MM.1S (cell line): Measurements from ENCODE around the gene SPAG16.

Experiments
- DNase-seq: peaks from one replicate; pipeline ENCODE4 v3.0.0-alpha.2; 2015
- H2AFZ ChIP-seq: fragments of 300-600 bp; sonication (generic); 2 replicates; pipeline ENCODE4 v1.6.0; 2016; ENCODE audit warnings: antibody characterized with exemption, low read length
- H3F3A ChIP-seq: fragments of 300-600 bp; sonication (generic); 2 replicates; pipeline ENCODE4 v1.6.1; 2016; ENCODE audit warnings: mild to moderate bottlenecking, antibody characterized with exemption, low read length, moderate library complexity, mixed read lengths; ENCODE audit not compliant: insufficient read depth
- H3K27ac ChIP-seq: fragments of 300-600 bp; sonication (generic); 2 replicates; pipeline ENCODE4 v1.5.1; 2016; ENCODE audit warnings: mild to moderate bottlenecking, low read length
- H3K27me3 ChIP-seq: fragments of 300-600 bp; sonication (generic); replicated peaks from 2 replicates; pipeline ENCODE4 v1.6.0; 2016; ENCODE audit warnings: low read length; ENCODE audit not compliant: insufficient read depth
- H3K36me3 ChIP-seq: fragments of 300-600 bp; sonication (generic); replicated peaks from 2 replicates; pipeline ENCODE4 v1.6.1; 2016; ENCODE audit warnings: mild to moderate bottlenecking, low read length, mixed read lengths; ENCODE audit not compliant: insufficient read depth
- H3K4me1 ChIP-seq: fragments of 300-600 bp; sonication (generic); 2 replicates; pipeline ENCODE4 v1.6.1; 2016; ENCODE audit warnings: low read length, mixed read lengths
- H3K4me2 ChIP-seq: fragments of 300-600 bp; sonication (generic); 2 replicates; pipeline ENCODE4 v1.6.0; 2016; ENCODE audit warnings: low read depth, low read length
- H3K4me3 ChIP-seq: fragments of 300-600 bp; sonication (generic); 2 replicates; pipeline ENCODE4 v1.5.1; 2016; ENCODE audit warnings: low read length, mixed read lengths
- H3K79me2 ChIP-seq: fragments of 300-600 bp; sonication (generic); 2 replicates; pipeline ENCODE4 v1.6.1; 2016; ENCODE audit warnings: mixed run types, low read length, mixed read lengths
- H3K9ac ChIP-seq: fragments of 300-600 bp; sonication (generic); 2 replicates; pipeline ENCODE4 v1.6.1; 2016; ENCODE audit warnings: low read length, mixed read lengths
- H3K9me2 ChIP-seq: fragments of 300-600 bp; sonication (generic); replicated peaks from 2 replicates; pipeline ENCODE4 v1.6.1; 2016; ENCODE audit warnings: mild to moderate bottlenecking, low read length, mixed read lengths; ENCODE audit not compliant: insufficient read depth
- H3K9me3 ChIP-seq: fragments of 300-600 bp; sonication (generic); replicated peaks from 2 replicates; pipeline ENCODE4 v1.6.1; 2016; ENCODE audit warnings: mild to moderate bottlenecking, low read length, mixed read lengths; ENCODE audit not compliant: insufficient read depth
- H4K20me1 ChIP-seq: fragments of 300-600 bp; sonication (generic); 2 replicates; pipeline ENCODE4 v1.6.1; 2016; ENCODE audit warnings: mild to moderate bottlenecking, low read length, moderate library complexity, mixed read lengths; ENCODE audit not compliant: insufficient read depth
- EZH2 ChIP-seq: fragments of 300-600 bp; sonication (generic); optimal IDR thresholded peaks from 2 replicates; pipeline ENCODE3; 2017; ENCODE audit warnings: low read depth, mild to moderate bottlenecking, antibody characterized with exemption, low read length, mixed read lengths
- EZH2phosphoT487 ChIP-seq: fragments of 300-600 bp; sonication (generic); IDR thresholded peaks from 2 replicates; pipeline ENCODE4 v1.6.1; 2018; ENCODE audit warnings: antibody characterized with exemption, low read length
- TF ChIP-seq, protein P1 (sequence below): fragments of 300-600 bp; sonication (generic); IDR thresholded peaks from 2 replicates; pipeline ENCODE4 v1.5.1; 2016; ENCODE audit warnings: antibody characterized with exemption, low read length, mixed read lengths

Gene SPAG16

DNA sequence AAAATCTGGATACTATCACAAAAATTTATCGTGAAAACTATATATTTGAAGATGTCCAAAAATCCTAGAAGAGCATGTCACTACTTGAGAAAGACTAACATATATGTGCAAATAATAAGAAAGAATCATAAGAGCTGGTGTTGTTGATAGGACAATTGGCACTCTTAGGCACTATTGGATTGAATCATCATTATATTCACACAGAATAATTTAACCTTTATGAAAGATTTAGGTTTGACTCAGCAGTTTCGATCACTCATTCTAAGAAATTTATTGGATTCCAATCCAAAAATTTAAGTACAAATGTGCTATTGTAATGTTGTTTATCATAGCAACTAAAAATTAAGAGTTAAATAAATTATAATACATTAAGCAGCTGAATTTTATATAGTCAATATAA is 503.6 kb downstream of the SPAG16 start:
- no peak overlapping the region for H3K4me3 ChIP-seq
- no peak overlapping the region for H3K27ac ChIP-seq
- H4K20me1 ChIP-seq: no peaks in the 10 kb centered on the region
- no peak overlapping the region for H3K4me2 ChIP-seq
- H2AFZ ChIP-seq: no peak overlapping the region
- no peaks in the 10 kb centered on the region for H3K9me2 ChIP-seq
- H3K27me3 ChIP-seq: no peaks in the 10 kb centered on the region
- no peaks in the 10 kb centered on the region for H3K36me3 ChIP-seq
- H3K9ac ChIP-seq: no peak overlapping the region
- H3K79me2 ChIP-seq: no peaks in the 10 kb centered on the region
- DNase-seq: no peak
- no peaks in the 10 kb centered on the region for H3F3A ChIP-seq
- no peaks in the 10 kb centered on the region for H3K4me1 ChIP-seq
- H3K9me3 ChIP-seq: no peaks in the 10 kb centered on the region
- TF ChIP-seq, protein P1, sequence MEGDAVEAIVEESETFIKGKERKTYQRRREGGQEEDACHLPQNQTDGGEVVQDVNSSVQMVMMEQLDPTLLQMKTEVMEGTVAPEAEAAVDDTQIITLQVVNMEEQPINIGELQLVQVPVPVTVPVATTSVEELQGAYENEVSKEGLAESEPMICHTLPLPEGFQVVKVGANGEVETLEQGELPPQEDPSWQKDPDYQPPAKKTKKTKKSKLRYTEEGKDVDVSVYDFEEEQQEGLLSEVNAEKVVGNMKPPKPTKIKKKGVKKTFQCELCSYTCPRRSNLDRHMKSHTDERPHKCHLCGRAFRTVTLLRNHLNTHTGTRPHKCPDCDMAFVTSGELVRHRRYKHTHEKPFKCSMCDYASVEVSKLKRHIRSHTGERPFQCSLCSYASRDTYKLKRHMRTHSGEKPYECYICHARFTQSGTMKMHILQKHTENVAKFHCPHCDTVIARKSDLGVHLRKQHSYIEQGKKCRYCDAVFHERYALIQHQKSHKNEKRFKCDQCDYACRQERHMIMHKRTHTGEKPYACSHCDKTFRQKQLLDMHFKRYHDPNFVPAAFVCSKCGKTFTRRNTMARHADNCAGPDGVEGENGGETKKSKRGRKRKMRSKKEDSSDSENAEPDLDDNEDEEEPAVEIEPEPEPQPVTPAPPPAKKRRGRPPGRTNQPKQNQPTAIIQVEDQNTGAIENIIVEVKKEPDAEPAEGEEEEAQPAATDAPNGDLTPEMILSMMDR: no peak
- TF ChIP-seq EZH2 (no peak), EZH2phosphoT487 (no peak)

GRCh38 chr2:213789940-213790339 is 505.7 kb downstream of the SPAG16 start:
- Histone ChIP-seq H3K79me2 (no peaks in the 10 kb centered on the region), H3K9ac (no peak overlapping the region), H3K4me3 (no peak overlapping the region), H4K20me1 (no peaks in the 10 kb centered on the region), H3K9me3 (no peaks in the 10 kb centered on the region), H3K4me1 (no peaks in the 10 kb centered on the region), H3K4me2 (no peak overlapping the region), H3K36me3 (no peaks in the 10 kb centered on the region), H3F3A (no peaks in the 10 kb centered on the region), H2AFZ (no peak overlapping the region), H3K27ac (no peak overlapping the region), H3K27me3 (no peaks in the 10 kb centered on the region), H3K9me2 (no peaks in the 10 kb centered on the region)
- no peak for DNase-seq
- TF ChIP-seq, protein P1: no peak
- no peak for TF ChIP-seq EZH2phosphoT487
- TF ChIP-seq EZH2: no peak

DNA sequence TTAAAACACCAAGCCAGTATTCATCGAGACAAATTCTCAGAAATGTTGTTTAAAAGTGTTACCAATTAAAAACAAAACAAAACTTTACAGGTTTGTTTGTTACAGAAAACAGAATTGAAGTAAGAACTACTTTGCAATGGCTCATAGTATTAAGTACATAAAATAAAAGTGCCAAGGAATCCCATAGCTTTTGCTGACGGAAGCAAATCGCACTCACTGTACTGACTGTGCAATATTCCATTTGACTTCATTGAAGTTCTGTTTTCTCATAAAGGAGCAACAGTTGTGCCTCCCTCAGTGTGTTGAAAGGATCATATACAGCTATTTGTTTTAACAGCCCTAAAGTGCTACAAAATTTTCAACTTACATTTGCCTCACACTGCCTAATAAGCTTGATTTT is 507.8 kb downstream of the SPAG16 start:
- Histone ChIP-seq H3K4me2 (no peak overlapping the region), H3K9ac (no peak overlapping the region), H3K4me3 (no peak overlapping the region), H3F3A (no peaks in the 10 kb centered on the region), H3K4me1 (no peaks in the 10 kb centered on the region), H3K9me3 (no peaks in the 10 kb centered on the region), H2AFZ (no peak overlapping the region), H3K27ac (no peak overlapping the region), H3K27me3 (no peaks in the 10 kb centered on the region), H3K79me2 (no peaks in the 10 kb centered on the region), H4K20me1 (no peaks in the 10 kb centered on the region), H3K36me3 (no peaks in the 10 kb centered on the region), H3K9me2 (no peaks in the 10 kb centered on the region)
- TF ChIP-seq, protein P1: no peak
- TF ChIP-seq EZH2phosphoT487 (no peak), EZH2 (no peak)
- no peak for DNase-seq
